BE2C (cell line): ENCODE results near the gene NCOA4.

Source experiments
- DNase-seq: peaks from one replicate; pipeline ENCODE4 v3.0.0-alpha.2; 2020
- H3K27me3 ChIP-seq: fragments of 250-450 bp; sonication (Bioruptor Pico); 2 replicates; pipeline ENCODE4 v1.5.1; 2020; ENCODE audit warnings: mild to moderate bottlenecking
- H3K36me3 ChIP-seq: fragments of 250-450 bp; sonication (Bioruptor Pico); 2 replicates; pipeline ENCODE4 v1.5.1; 2020; ENCODE audit warnings: mild to moderate bottlenecking
- H3K4me1 ChIP-seq: fragments of 250-450 bp; sonication (Bioruptor Pico); 2 replicates; pipeline ENCODE4 v1.5.1; 2020
- H3K4me3 ChIP-seq: 2 replicates; pipeline ENCODE4 v1.5.1; 2011; ENCODE audit warnings: low read depth, low read length
- H3K9me3 ChIP-seq: fragments of 250-450 bp; sonication (Bioruptor Pico); 2 replicates; pipeline ENCODE4 v1.5.1; 2020
- TF ChIP-seq, protein P1 (sequence below): IDR thresholded peaks from 2 replicates; pipeline ENCODE4 v1.5.1; 2012; ENCODE audit warnings: mild to moderate bottlenecking, low read depth, low read length

NCOA4 gene

DNA sequence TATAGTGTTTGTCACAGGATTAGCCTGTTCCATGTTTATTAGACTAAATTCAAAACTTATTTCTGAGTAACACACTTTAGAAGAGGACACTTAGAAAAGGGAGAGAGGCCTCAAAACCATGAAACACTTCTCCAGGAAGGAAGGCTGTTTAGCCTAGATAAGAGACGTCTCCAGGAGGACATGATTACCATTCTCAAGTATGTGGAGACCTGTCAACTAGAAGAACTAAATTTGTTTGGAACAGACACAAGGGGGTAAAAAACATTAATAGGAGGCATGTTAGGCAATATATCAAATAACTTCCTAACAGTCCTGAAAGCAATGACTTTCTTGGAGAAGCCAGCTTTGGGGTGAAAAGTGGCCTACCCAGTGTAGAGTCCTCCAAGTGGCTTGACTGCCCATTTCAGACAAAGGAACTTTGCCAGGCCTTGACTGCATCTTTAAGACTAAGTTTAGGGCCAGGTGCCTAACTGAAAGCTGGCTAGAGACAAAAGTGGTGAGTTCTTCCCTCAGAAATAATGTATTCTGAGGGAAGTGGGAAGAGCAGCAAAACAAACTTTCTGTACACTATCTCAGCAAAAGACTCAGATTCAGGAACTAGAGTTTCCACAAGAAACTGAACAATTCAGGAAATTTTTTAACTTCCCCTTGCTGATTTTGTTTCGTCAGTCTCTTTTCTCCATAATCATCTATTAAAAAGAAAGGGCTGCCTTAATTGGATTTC lies 11.8 kb downstream of the NCOA4 start:
- Histone ChIP-seq H3K4me1 (no peaks in the 10 kb centered on the region), H3K4me3 (no peak overlapping the region), H3K27me3 (no peaks in the 10 kb centered on the region), H3K36me3 (peaks cover 20% of the 10 kb centered on the region), H3K9me3 (no peaks in the 10 kb centered on the region)
- TF ChIP-seq, protein P1, sequence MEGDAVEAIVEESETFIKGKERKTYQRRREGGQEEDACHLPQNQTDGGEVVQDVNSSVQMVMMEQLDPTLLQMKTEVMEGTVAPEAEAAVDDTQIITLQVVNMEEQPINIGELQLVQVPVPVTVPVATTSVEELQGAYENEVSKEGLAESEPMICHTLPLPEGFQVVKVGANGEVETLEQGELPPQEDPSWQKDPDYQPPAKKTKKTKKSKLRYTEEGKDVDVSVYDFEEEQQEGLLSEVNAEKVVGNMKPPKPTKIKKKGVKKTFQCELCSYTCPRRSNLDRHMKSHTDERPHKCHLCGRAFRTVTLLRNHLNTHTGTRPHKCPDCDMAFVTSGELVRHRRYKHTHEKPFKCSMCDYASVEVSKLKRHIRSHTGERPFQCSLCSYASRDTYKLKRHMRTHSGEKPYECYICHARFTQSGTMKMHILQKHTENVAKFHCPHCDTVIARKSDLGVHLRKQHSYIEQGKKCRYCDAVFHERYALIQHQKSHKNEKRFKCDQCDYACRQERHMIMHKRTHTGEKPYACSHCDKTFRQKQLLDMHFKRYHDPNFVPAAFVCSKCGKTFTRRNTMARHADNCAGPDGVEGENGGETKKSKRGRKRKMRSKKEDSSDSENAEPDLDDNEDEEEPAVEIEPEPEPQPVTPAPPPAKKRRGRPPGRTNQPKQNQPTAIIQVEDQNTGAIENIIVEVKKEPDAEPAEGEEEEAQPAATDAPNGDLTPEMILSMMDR: no peak
- DNase-seq: no peak

DNA sequence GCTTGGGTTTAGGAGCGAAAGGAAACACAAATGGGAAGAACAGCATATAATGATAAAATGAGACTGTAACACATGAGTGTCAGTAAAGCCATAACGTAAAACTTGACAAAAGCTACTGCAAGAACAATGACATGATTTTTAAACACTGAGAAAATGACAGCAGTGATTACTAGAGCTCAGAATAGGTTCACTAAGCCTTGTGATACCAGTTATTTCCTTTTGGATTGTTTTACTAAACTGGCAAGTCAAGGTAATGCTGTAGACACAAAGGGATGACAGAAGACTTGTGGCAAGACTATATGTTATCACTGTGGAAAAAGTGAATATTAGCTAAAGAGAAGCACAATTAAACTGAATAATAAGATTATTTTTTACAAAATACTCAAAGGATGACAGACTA lies 12.7 kb downstream of the NCOA4 start:
- Histone ChIP-seq H3K36me3 (peaks cover 29% of the 10 kb centered on the region), H3K4me3 (no peak overlapping the region), H3K27me3 (no peaks in the 10 kb centered on the region), H3K9me3 (no peaks in the 10 kb centered on the region), H3K4me1 (no peaks in the 10 kb centered on the region)
- no peak for DNase-seq
- TF ChIP-seq, protein P1: no peak

DNA sequence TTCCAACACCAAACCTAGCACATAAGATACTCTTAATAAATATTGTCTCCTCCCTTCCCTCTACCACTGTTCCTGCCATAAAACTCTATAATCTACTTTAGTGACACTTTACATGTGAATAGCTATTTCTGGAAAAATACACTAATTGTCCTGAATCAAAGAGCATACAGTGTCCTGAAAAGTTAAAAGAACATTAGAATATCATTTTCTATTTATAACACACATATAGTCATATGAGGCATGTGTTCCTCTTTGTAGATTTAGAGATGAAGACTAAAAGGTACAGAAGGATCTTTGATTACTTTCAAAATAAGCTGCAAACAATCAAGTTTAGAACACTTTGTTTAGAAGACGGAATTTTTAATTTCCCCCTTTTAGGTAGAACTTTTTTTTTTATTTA lies 13.6 kb downstream of the NCOA4 start:
- TF ChIP-seq, protein P1: no peak
- H3K4me1 ChIP-seq: no peaks in the 10 kb centered on the region
- H3K27me3 ChIP-seq: no peaks in the 10 kb centered on the region
- no peaks in the 10 kb centered on the region for H3K9me3 ChIP-seq
- H3K4me3 ChIP-seq: no peak overlapping the region
- DNase-seq: no peak
- peaks cover 31% of the 10 kb centered on the region for H3K36me3 ChIP-seq

DNA sequence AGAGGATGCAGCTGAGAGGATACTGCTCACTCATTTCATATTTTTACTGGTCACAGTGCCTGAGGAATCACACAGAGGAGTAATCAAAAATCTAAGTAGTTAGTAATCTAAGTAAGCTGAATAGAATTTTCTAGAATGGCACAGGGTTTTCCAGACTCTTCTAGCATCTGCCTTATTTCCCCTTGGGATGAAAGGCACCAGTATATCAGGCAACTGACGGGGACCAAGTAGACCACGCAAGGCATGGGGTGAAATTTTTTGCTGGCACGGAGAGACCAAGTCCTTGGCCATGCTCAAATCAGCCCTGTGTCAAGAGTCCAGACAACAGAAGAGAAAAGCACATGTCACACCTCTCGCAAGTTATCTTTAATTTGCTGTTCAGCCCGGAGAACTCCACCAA lies 14.2 kb downstream of the NCOA4 start:
- Histone ChIP-seq H3K9me3 (no peaks in the 10 kb centered on the region), H3K4me1 (no peaks in the 10 kb centered on the region), H3K36me3 (peaks cover 36% of the 10 kb centered on the region), H3K4me3 (no peak overlapping the region), H3K27me3 (no peaks in the 10 kb centered on the region)
- DNase-seq: no peak
- TF ChIP-seq, protein P1: no peak

DNA sequence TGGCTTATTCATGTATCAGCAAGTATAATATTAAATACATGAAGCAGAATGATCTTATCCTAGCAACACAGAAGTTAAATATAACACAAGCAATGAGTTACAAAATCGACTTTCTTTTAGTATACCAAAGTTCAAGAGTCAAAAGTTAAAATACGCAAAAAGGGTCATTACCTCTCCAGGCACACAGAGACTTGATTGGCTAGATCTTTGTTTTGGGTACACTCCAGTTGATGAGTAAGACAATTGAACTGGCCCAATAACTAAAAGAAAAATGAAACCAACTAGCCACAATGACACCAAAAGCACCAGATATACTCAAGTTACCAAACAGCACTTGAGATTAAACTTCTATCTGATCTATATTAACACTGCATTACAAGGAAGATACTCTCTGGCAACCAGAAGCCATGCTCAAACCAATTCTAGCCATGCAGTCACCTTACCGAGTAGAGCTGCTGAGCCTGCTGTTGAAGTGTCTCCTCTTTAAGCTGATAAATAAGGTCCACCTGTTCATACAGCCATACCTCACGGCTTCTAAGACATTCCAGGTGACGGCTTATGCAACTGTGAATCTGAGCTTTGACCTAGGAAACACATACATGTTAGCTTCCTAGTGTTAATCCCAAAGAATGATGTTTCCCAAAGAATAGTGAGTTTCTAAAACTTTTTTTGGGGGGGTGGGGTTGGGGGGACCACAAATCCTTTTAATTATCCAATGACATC lies 15.6 kb downstream of the NCOA4 start:
- Histone ChIP-seq H3K4me3 (no peak overlapping the region), H3K36me3 (peaks cover 47% of the 10 kb centered on the region), H3K9me3 (no peaks in the 10 kb centered on the region), H3K4me1 (no peaks in the 10 kb centered on the region), H3K27me3 (no peaks in the 10 kb centered on the region)
- DNase-seq: no peak
- TF ChIP-seq, protein P1: no peak

DNA sequence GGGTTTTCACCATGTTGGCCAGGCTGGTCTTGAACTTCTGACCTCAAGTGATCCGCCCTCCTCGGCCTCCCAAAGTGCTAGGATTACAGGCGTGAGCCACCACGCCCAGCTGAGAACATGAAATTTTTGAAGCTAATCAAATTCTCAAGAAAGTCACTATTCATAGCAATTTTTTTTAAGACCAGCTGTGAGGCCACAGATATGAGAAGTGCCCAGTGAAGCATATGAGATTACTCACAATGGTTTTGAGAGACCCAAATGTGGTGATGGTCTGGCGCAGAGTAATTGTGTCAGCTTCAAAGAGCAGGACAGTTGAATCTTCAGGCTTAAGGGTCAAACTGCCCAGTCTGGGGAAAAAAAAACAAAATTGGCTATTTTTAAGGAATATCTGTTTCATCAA lies 16.2 kb downstream of the NCOA4 start:
- Histone ChIP-seq H3K4me1 (no peaks in the 10 kb centered on the region), H3K4me3 (no peak overlapping the region), H3K36me3 (peaks cover 53% of the 10 kb centered on the region), H3K27me3 (no peaks in the 10 kb centered on the region), H3K9me3 (no peaks in the 10 kb centered on the region)
- no peak for DNase-seq
- TF ChIP-seq, protein P1: no peak
